ENCODE data around the gene EMX1. TPM values are rescaled to one million over a fixed set of nuclear protein-coding genes. Genes with fewer than 3 reads are reported as not detected.
A peak's percentile ranks its signal among the peaks of the same experiment; 100 is the strongest.

Gene EMX1
- total RNA-seq, 2 experiments from 2014 or later = not detected

GRCh38 chr2:72973566-72974435 lies 56.5 kb downstream of the EMX1 start:
- POLR2A ChIA-PET = interaction anchor here (0.7 kb wide), 1 partner anchor 82 kb away, joined by 5 read pairs; no protein-coding TSS in a partner anchor

GRCh38 chr2:72974436-72974754 lies 57.1 kb downstream of the EMX1 start:
- ChIA-PET POLR2A (interaction anchor here (0.7 kb wide), 1 partner anchor 83 kb away, joined by 5 read pairs; no protein-coding TSS in a partner anchor), CTCF (ENCODE audit: unreplicated experiment) (interaction anchor here (0.5 to 0.8 kb wide), 2 partner anchors 13 to 42 kb away, joined by 3 read pairs; no protein-coding TSS in a partner anchor)
- no peak for DNase-seq (ENCODE audit: low spot score)
- Histone ChIP-seq H3K9me3 (ENCODE audit: low read length) (no peaks in the 10 kb centered on the region), H3K4me3 (ENCODE audit: low read depth, low read length, poor library complexity, severe bottlenecking) (no peak overlapping the region), H2AFZ (ENCODE audit: low read length) (no peak overlapping the region), H3K36me3 (ENCODE audit: insufficient read depth, low read length) (no peaks in the 10 kb centered on the region), H3K9me2 (ENCODE audit: insufficient read depth, low read length) (no peaks in the 10 kb centered on the region), H3K27ac (ENCODE audit: low read depth, low read length, poor library complexity, severe bottlenecking) (no peak overlapping the region), H3K4me2 (ENCODE audit: low read length) (no peak overlapping the region), H3K79me2 (ENCODE audit: insufficient read depth, low read depth, low read length) (no peaks in the 10 kb centered on the region), H3K4me1 (ENCODE audit: insufficient read depth, low read length, poor library complexity, severe bottlenecking) (no peaks in the 10 kb centered on the region), H4K20me1 (ENCODE audit: insufficient read depth, low read length) (no peaks in the 10 kb centered on the region)
- TF ChIP-seq CTCF (conservative IDR thresholded peaks at IDR 0.05; ENCODE audit: low read length) (no peak), EZH2phosphoT487 (IDR thresholded peaks at IDR 0.05; ENCODE audit: borderline replicate concordance, low read depth, low read length) (no peak)
- intact Hi-C loops (cut with micrococcal nuclease; ENCODE audit: unreplicated experiment) = no loop called here
- BruUV-seq (replicated peaks) = no TSS peak

More at GRCh38 chr2:72973566-72974435, 56.5 kb downstream of the EMX1 start:
- Histone ChIP-seq H3K4me1 (ENCODE audit: insufficient read depth, low read length, poor library complexity, severe bottlenecking) (no peaks in the 10 kb centered on the region), H3K9me3 (ENCODE audit: low read length) (no peaks in the 10 kb centered on the region), H3K4me3 (ENCODE audit: low read depth, low read length, poor library complexity, severe bottlenecking) (no peak overlapping the region), H4K20me1 (ENCODE audit: insufficient read depth, low read length) (no peaks in the 10 kb centered on the region), H3K9me2 (ENCODE audit: insufficient read depth, low read length) (no peaks in the 10 kb centered on the region), H2AFZ (ENCODE audit: low read length) (no peak overlapping the region), H3K27ac (ENCODE audit: low read depth, low read length, poor library complexity, severe bottlenecking) (no peak overlapping the region), H3K79me2 (ENCODE audit: insufficient read depth, low read depth, low read length) (no peaks in the 10 kb centered on the region), H3K36me3 (ENCODE audit: insufficient read depth, low read length) (no peaks in the 10 kb centered on the region), H3K4me2 (ENCODE audit: low read length) (no peak overlapping the region)
- CTCF ChIA-PET (ENCODE audit: unreplicated experiment) = interaction anchor here (0.5 to 0.8 kb wide), 2 partner anchors 13 to 42 kb away, joined by 3 read pairs; no protein-coding TSS in a partner anchor
- DNase-seq (ENCODE audit: low spot score) = peak; percentile 75
- BruUV-seq (replicated peaks) = no TSS peak
- TF ChIP-seq EZH2phosphoT487 (IDR thresholded peaks at IDR 0.05; ENCODE audit: borderline replicate concordance, low read depth, low read length) (no peak), CTCF (conservative IDR thresholded peaks at IDR 0.05; ENCODE audit: low read length) (peak; percentile 87)
- intact Hi-C loops (cut with micrococcal nuclease; ENCODE audit: unreplicated experiment) = loop anchor here (1.0 kb wide), 1 partner anchor 82 kb away; no protein-coding TSS in a partner anchor

GRCh38 chr2:72975017-72975416 lies 57.7 kb downstream of the EMX1 start:
- H3K27ac ChIP-seq (ENCODE audit: low read depth, low read length, poor library complexity, severe bottlenecking) = no peak overlapping the region
- no peak overlapping the region for H3K4me3 ChIP-seq (ENCODE audit: low read depth, low read length, poor library complexity, severe bottlenecking)
- no peak overlapping the region for H3K4me2 ChIP-seq (ENCODE audit: low read length)
- intact Hi-C loops (cut with micrococcal nuclease; ENCODE audit: unreplicated experiment) = no loop called here
- ChIA-PET CTCF (ENCODE audit: unreplicated experiment) (interaction anchor here (0.6 kb wide), 1 partner anchor 202 kb away, joined by 3 read pairs; no protein-coding TSS in a partner anchor), POLR2A (no interaction called here)
- DNase-seq (ENCODE audit: low spot score) = no peak
- no peaks in the 10 kb centered on the region for H3K36me3 ChIP-seq (ENCODE audit: insufficient read depth, low read length)
- no peaks in the 10 kb centered on the region for H3K9me3 ChIP-seq (ENCODE audit: low read length)
- no peaks in the 10 kb centered on the region for H3K79me2 ChIP-seq (ENCODE audit: insufficient read depth, low read depth, low read length)
- H2AFZ ChIP-seq (ENCODE audit: low read length) = no peak overlapping the region
- BruUV-seq (replicated peaks) = no TSS peak
- no peaks in the 10 kb centered on the region for H4K20me1 ChIP-seq (ENCODE audit: insufficient read depth, low read length)
- no peaks in the 10 kb centered on the region for H3K9me2 ChIP-seq (ENCODE audit: insufficient read depth, low read length)
- no peak for TF ChIP-seq CTCF (conservative IDR thresholded peaks at IDR 0.05; ENCODE audit: low read length)
- no peaks in the 10 kb centered on the region for H3K4me1 ChIP-seq (ENCODE audit: insufficient read depth, low read length, poor library complexity, severe bottlenecking)
